HG03066 (cell line): Measurements from ENCODE around the gene RIPK4.
"Not testable (repeated sequence)": the region's sequence is repeated elsewhere in the genome, so short reads cannot be mapped to it uniquely, and the experiment has no call there.

Experiments
- ATAC-seq: cut with Tn5 transposase; IDR thresholded peaks from one replicate; pipeline ENCODE4 v1.9.1; 2021; ENCODE audit warnings: low read depth; ENCODE audit not compliant: unreplicated experiment

The RIPK4 gene

DNA sequence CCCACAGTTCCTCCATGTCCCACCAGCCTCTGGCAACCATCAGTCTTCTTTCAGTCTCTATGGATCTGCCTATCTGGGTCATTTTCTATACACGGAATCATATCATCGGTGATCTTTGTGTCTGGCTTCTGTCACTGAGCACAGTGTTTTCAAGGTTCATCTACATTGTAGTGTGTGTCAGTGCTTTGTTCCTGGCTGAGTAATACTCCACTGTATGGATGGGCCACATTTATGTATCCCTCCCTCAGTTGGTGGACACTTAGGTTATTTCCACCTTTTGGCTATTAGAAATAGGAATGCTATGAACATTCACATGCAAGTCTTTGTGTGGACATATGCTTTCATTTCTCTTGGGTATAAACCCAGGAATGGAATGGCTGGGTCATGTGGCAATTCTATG is 46.6 kb downstream of the RIPK4 start:
- no peak for ATAC-seq

DNA sequence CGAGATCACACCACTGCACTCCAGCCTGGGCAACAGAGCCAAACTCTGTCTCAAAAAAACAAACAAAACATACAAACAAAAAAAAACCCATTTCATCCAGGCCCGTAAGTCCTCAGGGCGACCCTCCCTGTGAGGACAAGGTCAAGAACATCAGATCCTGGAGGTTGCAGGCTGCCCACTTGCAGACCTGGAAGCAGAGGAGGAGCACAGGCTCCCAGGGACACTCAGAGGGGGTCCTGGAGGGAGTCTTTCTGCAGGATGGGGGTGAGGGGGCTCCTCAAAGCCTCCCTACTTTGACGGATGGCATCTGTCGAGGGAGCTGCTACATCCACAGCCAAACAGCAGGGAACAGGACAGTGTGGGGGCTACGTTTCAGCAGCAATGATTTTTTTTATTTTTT is 47.2 kb downstream of the RIPK4 start:
- ATAC-seq, result no peak

DNA sequence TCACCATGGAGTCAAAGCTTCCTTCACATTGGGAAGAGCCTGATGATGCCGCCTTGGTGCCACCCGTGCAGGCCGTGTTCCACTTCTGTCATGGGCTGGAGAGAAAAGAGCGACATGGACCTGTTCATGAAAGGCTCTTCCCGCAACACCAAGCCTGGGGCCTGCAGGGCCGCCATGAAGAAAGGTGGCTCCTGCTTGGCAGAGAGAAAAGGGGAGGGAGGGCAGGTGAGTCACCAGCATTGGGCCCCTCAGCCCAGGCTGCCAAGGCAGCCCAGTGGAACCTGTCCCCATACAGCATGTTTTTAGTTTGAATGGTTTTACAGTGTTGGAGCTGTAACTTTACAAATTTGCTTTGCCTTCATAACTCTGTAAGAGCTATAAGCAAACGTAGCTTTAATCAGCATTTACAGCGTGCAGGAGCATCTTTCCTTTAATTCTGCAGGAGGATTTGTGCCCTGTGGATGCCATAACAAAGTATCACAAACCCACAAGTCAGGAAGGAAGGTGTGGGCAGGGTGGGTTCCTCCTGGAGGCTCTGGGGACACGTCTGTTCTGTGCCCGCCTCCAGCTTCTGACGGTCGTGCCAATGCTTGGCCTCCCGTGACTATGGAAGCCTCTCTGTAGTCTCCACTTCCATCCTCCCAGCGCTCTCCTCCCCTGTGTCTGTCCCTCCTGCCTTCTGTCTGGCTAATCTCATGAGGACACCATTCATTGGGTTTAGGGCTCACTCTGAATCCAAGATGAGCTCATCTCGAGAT is 49.1 kb downstream of the RIPK4 start:
- ATAC-seq, result no peak

DNA sequence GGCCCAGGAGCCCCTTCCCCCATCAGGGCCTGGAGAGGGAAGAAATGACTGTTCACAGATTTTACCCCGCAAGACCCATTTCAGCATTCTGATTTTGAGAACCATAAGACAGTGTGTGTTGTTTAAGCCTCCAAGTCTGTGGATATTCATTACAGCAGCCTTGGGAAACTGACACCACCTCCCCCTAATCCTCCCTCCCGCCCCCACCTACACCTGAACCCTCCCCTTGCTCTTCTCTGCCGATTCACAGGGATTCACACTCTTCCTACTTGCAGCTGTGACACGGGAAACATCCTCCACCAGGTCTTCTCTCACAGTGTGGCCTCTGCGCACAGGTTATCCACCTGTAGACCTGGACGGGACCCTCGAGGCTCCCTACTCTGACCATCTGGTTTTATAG is 50.1 kb downstream of the RIPK4 start:
- ATAC-seq, result no peak

DNA sequence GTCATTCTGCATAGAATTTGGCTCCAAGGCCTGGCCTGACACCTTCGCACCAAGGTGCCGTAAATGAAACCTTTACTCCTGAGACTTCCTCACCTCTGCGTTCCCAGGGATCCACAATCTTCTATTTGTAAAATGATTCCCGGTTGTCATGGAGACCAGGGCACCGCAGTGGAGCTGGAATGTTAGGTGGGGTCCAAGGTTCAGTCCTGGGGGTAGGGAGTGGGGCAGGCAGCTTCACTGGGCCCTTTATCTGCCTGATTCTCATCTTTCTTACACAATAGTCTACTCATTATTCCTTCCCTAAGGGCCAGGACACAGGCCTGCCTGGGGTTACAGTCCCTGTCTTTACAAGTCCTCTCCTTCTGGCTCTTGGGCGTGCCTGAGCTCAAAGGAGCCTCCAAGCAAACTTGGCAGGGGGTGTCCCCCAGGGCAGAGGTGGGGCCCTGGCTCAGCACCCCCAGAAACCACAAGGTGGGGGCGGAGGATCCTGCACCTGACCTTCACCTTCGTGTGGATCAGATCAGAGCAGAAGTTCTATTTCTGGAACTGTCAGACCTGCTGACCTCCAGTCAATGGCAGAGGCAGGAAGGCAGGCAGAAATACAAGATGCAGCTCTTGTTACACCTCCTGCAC is 51.1 kb downstream of the RIPK4 start:
- no peak for ATAC-seq

DNA sequence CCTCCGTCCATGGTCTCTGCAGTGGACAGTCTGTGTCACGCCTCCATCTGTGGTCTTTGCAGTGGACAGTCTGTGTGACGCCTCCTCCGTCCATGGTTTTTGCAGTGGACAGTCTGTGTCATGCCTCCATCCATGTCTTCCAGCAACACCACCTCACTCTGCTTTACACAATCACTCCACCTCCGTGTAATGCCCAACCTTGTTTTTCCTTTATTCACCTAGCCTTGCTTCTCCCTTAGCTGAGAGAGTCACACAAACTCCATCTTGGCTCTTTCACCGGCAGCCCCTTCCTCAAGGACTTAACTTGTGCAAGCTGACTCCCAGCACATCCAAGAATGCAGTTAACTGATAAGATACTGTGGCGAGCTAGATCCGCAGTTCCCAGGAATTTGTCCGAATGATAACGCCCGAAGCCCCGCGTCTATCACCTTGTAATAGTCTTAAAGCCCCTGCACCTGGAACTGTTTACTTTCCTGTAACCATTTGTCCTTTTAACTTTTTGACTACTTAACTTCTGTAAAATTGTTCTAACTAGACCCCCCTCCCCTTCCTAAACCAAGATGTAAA is 52.5 kb downstream of the RIPK4 start:
- not testable (repeated sequence) for ATAC-seq

DNA sequence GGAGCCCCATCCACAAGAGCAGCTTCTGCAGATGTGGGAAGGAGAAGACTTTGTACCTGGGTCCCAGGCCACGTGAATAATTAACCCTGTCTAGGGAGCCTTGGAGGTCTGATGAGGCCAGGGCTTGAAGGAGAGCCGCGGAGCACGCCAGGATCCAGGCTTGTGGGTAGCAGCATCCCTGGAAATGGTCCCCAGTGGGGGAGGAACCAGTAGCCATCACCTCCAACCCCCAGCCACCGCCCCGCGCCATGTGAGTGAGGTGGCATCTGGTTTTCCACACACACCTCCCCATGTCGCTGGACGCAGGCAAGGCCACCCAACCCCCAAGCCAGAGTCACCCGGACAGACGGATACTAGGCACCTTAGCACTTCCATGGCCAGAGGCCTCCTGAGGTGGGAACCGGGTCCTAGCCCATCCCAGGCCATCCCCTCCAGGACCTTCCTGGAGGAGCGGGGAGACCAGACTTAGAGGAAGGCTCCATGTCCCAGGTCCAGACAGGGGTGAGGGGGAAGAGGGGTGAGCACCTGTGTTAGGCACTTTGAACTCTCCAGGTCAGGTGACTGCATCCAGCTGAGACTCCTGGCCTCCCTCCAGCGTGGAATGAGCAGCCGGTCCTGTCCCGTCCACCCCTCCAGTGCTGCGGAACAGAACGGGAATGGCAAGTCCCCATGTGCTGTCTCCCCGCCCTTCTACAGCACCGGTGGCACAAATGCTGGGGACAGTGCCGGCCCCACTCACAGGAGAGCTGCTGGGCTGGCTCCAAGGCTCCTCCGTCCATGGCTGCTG is 53.2 kb downstream of the RIPK4 start:
- ATAC-seq, result no peak

DNA sequence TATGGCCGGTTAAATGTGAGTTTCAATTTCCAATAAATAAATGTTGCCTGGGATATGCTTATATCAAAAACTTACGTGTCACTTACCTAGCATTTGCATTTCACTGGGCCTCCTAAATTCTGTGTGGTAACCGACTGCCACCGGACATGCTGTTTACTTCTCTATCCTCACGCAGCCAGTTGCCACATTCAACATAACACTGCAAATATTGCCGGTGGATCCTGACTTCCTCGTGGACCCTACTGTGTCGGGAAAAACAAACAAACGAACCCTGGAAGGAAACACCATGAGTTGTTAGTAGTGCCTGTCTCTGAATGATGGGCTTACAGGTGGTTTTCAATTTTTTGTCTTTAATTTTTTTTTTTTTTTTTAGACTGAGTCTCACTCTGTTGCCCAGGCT is 54.1 kb downstream of the RIPK4 start:
- ATAC-seq, result no peak

DNA sequence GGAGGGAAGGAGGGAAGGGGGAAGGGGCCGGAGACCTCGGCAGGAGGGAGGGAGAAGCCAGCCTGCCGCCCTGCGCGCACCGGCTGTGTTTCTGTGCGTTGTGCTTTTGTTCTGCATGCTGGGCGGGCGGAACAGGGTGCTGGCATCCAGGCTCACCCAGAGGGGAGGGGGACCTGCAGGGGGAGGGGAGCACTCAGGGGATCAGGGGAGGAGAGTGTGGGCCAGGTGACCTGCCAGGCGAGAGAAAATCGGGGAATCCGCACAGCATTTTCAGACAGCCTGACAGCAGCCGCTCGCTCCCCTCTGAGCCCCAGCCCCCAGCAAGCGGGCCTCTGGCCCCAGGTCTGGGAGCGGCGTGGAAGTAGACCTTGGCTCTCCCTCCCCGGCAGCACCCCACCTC is 54.7 kb downstream of the RIPK4 start:
- no peak for ATAC-seq

DNA sequence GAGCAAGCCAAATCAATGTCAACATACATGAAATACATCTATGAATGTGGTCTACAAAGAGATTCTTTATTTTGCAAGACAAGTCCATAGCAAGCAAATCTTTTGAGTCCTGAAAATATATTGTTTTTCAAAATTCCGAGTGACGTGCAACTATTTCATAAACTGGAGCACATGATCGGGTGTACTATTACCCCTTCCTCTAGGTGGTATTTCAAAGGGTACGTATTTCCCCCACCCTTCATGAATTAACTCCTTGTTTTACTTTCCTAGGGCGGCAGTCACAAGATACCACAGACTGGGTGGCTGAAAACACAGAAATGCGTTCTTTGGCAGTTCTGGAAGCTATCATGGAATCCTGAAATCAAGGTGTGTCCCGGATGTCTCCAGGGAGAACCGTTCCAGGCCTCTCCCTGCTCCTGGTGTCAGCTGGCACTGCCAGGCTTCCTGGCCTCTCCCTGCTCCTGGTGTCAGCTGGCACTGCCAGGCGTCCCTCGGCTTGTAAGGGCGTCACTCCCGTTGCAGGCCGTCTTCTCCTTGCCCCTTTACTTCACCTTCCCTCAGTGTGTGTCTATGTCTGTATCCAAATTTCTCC is 55.3 kb downstream of the RIPK4 start:
- no peak for ATAC-seq

DNA sequence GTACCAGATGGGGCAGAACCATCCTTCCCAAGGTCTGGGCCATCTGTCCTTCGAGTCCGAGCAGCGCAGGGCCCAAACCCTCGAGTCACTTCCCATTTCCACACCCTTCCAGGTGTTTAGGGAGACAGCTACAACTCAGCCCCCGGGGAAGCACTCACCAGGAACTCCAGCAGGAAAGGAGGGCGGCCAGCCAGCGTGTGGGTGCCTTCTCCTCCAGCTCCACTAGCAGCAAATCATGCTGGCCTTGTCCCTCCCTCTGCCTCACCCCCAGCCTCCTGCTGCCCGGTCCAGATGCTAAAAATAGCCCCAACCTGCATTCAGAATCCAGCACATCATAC is 56.1 kb downstream of the RIPK4 start:
- ATAC-seq, result no peak

DNA sequence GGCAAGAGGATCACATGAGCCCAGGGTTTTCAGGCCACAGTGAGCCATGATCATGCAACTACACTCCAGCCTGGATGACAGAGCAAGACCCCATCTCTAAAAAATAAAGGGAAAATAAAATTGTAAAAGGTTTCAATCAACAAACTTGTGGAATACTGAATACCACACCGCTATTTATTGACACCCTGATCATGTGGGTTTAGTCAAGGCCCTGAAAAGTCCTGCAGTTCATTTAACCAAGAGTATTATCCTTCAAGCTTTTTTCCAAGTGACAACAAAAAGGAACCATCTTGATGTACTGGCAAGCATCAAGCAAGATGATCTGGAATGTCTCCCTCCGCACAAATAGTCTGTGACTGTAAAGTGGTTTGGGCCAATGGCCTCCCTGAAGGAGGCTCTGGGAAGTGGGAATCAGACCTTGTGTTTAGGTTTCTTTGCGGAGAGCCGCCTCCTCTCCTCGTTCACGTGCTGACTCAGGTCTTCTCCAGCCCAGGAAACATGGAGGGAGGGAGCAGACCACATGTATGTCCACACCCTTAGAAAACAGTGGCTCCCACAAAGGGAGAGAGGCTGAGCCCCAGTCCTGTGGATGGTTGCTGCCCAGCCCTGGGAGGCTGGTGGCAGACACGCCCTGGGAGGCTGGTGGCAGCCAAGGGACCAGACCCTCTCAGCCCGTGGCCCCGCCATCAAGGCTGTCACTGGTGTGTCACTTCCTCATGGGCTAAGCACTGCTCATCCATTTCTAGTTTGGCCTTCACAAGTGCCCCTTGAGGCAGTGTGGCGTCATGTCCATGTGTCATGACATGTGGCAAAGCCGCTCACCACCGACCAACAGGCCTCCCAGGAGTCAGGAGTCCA is 56.7 kb downstream of the RIPK4 start:
- no peak for ATAC-seq

DNA sequence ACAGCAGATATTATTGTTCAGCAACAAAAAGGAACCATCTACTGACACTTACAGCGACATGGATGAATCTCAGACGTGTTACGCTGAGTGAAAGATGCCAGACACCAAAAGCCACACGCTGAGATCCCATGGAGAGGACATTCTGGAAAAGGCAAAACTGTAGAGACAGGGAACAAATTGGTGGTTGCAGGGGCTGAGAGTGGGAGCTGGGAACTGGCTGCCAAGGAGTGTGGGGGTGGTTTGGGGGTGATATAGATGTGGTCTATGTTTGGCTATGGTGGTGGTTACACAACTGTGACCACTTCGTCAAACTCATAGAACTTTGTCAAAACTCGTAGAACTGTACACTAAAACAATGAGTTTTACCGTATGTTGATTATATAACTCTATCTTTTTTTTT is 57.7 kb downstream of the RIPK4 start:
- ATAC-seq, result no peak

DNA sequence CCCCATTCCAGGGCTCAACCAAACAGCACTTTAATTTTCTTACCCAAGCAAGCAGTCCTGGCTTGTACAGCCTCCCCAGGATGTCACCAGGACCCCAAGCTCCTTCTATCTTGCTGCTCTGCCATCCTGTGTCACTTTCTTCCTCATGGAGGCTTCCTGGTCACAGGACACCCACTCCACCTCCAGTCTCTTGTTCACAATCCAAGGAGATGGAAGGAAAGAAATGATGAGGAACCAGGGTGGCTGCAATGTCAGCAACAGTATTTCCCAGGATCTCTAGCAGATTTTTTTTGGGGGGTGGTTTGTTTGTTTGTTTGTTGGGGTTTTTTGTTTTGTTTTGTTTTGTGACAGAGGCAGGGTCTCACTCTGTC is 58.9 kb downstream of the RIPK4 start:
- no peak for ATAC-seq

DNA sequence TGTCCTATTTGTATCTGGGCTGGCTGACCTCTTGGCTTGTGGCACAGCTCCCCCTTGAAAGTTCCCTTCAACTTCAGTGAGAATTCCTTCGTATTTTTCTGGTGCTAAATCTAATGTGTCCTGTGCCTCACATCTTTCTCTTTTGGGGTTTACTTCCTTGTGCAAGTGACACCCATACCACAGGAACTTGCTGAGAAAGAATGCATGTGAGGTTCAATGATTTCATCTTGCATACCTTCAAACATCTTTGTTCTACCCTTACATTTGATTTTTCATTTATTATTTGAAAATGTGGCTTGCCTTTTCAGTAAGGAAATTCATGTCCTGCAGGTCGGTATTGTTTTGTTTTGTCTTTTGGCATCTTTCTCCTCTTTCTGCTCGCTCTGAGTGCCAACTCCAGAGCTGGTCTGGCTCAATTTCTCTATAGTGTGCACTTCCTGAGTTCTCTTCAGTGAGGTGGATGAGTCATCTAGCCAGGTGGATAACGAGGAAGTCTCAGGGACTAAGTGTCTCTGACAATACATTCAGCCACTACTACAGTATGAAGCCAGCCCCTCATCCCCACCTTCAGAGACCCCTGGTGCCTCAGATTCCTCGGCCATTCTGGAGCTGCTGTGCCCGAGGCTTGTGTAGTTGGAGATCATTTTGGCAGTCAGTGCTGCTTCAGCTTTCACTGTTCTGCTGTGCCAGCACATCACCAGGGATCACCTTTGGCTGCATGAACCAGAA is 59.5 kb downstream of the RIPK4 start:
- ATAC-seq, result no peak

DNA sequence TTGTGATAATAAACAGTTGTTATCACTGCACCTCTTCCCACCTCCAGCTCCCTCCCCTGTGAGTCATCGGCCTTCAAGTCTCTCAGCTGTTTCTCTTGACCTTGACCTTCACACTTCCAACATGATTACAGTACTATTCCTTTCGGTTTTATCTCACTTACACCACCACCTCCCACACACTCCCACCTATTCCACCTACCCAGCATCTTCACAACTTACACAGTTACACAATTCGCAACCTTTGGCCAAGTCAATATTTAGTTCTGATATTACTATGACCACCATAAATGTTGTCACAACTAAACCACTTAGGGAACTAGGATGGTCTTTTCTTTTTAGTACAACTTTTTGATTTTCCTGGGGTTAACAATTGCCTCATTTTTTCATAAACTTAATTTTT is 60.2 kb downstream of the RIPK4 start:
- ATAC-seq, result no peak

DNA sequence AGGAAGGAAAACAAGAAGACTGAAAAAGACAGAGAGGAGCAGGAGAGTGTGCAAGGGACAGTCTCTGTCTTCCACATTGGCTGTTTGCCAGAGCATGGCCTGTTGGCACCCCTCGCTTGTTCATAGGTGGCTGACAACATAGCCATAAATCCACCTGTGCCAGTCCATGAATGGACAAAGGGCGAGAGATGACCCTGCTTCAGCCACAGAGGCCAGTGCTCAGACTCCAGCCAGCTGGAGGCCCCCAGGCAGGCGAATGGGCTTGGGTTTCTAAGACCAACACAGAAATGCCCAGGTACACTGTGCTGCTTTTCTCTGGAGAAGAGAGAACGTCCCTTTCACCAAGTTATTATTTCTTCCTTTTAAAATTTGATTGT is 60.6 kb downstream of the RIPK4 start:
- no peak for ATAC-seq

DNA sequence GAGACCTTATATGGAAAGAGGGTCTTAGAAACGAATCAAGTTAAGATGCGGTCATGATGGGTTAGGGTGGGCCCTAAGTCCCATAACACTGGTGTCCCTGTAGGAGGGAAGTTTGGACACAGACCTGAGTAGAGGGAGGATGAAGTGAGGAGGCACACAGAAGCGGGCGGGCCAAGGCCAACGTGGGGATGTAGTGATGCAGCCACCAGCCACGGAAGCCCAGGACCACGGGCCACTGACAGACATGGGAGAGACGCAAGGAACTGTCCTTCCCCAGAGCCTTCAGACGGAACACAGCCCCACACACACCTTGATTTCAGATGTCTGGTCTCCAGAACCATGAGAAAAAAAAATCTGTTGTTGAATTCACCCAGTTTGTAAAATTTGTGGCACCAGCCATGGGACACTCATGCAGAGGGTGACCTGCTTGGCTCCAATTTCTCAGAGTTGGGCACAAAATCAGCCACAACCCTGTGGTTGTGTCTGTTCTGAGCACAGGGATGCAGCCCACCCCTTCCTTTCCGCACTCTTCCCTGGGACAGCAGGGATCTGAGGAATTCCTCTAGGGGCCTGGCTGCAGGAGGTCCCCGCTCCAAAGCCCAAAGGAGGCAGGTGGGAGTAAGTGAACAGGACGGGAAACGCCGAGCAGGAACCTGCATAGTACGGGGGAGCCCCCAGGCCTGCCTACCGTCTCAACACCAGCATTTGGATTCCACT is 61.1 kb downstream of the RIPK4 start:
- no peak for ATAC-seq

DNA sequence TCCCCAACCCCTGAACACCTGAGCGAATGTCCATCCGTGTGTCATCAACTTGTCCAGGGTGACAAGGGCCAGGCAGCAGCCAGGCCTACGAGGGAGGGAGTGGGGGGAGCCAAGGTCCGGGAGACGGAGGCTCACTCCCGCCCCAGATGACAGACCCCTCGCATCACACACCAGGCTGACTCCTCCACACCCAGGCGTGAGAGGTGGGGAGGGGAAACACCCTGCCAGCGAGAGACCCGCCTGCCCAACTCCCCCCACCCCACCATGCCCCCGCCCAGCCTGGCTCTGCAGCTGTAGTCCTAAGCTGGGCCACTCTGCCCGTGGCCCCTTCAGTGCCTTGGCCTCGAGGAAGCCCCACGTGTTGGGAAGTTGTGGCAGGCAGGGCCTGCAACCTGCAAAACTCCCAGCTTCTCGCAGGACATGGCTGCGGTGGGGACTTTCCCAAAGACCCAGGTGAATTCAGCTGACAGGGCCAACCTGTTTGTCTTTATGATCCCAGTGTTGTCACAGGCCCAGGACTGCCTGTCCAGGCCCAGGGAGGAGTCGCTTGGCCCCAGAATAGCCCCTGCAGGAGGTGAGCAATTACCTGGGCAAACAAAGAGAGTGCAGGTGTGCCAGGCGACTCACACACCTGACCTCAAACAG is 62.9 kb downstream of the RIPK4 start:
- no peak for ATAC-seq
